ENCODE results near the gene METTL8. TPM values are rescaled to one million over a fixed set of nuclear protein-coding genes. Genes with fewer than 3 reads are reported as not detected.

Gene METTL8
- total RNA-seq, 1 donor from 2014 or later: 6.7 TPM

DNA sequence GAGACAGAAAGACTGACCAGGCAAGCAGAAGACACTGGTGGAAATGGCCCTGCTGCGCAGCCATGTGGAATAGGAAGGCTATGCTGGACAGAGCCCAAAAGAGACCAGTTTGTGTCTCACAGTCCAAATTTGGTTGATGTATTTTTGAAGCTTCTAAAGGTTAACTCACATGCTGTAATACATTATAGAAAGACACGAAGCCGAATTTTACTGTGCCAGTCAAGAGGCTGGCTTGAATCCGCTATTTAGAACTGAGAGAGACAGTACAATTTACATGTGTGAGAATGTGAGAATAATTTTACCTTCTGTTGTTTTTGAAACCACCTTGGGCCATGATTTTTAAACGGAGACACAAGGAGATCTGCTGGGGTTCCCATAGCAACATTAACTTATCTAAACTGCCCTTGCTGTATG is 113.6 kb downstream of the METTL8 start:
- no peaks in the 10 kb centered on the region for H3K9me3 ChIP-seq
- intact Hi-C loops (cut with DNase I): no loop called here
- H3K4me3 ChIP-seq: no peak overlapping the region
- no peaks in the 10 kb centered on the region for H3K27me3 ChIP-seq
- no peaks in the 10 kb centered on the region for H3K36me3 ChIP-seq
- TF ChIP-seq, protein P1, sequence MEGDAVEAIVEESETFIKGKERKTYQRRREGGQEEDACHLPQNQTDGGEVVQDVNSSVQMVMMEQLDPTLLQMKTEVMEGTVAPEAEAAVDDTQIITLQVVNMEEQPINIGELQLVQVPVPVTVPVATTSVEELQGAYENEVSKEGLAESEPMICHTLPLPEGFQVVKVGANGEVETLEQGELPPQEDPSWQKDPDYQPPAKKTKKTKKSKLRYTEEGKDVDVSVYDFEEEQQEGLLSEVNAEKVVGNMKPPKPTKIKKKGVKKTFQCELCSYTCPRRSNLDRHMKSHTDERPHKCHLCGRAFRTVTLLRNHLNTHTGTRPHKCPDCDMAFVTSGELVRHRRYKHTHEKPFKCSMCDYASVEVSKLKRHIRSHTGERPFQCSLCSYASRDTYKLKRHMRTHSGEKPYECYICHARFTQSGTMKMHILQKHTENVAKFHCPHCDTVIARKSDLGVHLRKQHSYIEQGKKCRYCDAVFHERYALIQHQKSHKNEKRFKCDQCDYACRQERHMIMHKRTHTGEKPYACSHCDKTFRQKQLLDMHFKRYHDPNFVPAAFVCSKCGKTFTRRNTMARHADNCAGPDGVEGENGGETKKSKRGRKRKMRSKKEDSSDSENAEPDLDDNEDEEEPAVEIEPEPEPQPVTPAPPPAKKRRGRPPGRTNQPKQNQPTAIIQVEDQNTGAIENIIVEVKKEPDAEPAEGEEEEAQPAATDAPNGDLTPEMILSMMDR (IDR thresholded peaks at IDR 0.05): no peak
- no peak overlapping the region for H3K27ac ChIP-seq
- peaks cover 0 to 8% of the 10 kb centered on the region in 2 donors for H3K4me1 ChIP-seq
- no peak for DNase-seq (ENCODE audit: low spot score in 2 of 2)

DNA sequence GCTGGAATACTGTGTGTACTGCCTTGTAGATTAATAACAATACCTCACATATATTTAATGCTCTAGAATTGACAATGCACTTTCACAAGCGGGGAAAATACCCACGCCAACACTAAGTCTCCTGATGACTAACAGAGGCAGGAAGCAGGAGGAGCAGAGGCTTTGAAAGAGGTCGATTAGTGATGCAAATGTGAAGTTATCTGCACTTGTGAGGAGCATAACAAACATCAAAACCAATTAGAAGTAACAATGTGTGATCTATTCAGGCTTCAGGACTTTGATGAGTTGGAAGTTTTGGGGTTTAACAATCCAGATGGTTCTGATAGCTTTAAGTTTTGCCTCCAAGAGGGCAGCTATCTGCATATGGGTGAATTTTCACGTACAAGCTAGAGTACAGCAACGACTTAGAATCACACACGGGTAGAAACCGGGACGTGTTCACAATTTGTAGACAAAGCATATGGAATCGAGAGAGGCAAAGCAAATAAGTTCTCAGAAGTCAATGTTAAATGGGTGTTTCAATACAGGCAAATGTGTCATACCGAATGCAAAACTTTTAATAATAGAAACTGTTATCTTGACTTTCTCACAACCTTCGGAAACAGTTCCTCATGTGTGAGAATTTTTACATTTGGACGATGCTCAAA is 114.5 kb downstream of the METTL8 start:
- Histone ChIP-seq H3K27me3 (no peaks in the 10 kb centered on the region), H3K4me3 (no peak overlapping the region), H3K9me3 (no peaks in the 10 kb centered on the region), H3K4me1 (peaks cover 0 to 8% of the 10 kb centered on the region in 2 donors), H3K36me3 (no peaks in the 10 kb centered on the region), H3K27ac (peak overlapping the region; percentile 25 to 29)
- TF ChIP-seq, protein P1 (IDR thresholded peaks at IDR 0.05): no peak
- intact Hi-C loops (cut with DNase I): no loop called here
- no peak for DNase-seq (ENCODE audit: low spot score in 2 of 2)

DNA sequence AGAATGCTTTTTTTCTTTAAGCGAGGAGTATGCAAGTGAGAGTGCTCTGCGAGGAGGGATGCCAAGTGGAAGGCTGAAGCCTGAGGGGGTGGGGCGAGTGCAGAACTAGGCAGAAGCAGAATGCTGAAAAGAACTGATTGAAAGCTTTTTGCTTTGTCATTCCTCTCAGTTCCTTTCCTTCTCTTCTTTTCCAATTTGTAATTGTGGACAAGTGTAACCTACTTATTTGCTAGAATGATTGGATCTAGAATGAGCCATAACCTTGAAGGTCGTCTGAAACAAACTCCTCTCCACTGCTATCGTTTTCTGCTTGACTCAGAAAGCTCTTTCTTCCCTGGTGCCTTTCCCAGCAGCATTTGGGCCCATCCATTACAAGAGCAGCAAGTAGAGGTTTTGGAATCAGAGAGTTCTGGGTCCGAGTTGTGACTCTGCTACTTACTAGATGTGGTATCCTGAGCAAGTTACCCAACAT is 115.3 kb downstream of the METTL8 start:
- Histone ChIP-seq H3K27me3 (no peaks in the 10 kb centered on the region), H3K36me3 (no peaks in the 10 kb centered on the region), H3K9me3 (no peaks in the 10 kb centered on the region), H3K4me3 (no peak overlapping the region), H3K4me1 (peaks cover 0 to 8% of the 10 kb centered on the region in 2 donors), H3K27ac (peak overlapping the region in 1 of 2 donors; percentile 25)
- TF ChIP-seq, protein P1 (IDR thresholded peaks at IDR 0.05): no peak
- intact Hi-C loops (cut with DNase I): no loop called here
- DNase-seq (ENCODE audit: low spot score in 2 of 2): no peak

DNA sequence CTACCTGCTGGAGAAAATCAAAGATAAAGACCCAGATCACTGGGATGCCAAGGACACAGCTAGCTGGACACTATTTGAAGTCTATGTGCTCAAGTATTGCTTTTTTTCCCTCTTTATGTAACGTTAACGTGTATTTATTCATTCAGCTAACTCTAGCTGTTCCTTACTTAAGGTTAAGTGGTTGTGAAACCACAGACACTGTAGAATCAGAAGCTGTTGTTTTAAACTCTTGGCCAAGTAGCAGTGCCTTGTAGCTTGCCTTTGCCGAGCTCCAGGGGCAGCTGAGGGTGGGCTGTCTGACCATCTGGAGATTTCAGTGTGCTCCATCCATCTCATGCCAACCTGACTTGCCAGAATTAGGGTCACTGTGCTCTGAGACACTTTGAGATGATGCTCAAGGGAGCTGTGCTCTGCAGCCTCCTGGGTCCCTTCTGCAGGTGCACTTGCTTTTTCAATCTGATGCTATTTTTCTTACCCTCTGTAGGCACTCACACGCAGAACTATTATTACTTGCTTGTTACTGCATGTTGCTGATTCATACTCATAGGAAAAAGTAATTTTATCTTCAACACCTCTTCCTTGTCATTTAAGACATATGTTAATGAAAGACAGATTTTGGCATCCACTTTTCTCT is 116.2 kb downstream of the METTL8 start:
- intact Hi-C loops (cut with DNase I): no loop called here
- no peaks in the 10 kb centered on the region for H3K9me3 ChIP-seq
- TF ChIP-seq, protein P1 (IDR thresholded peaks at IDR 0.05): no peak
- H3K27ac ChIP-seq: no peak overlapping the region
- H3K27me3 ChIP-seq: no peaks in the 10 kb centered on the region
- no peaks in the 10 kb centered on the region for H3K36me3 ChIP-seq
- H3K4me1 ChIP-seq: peaks cover 0 to 8% of the 10 kb centered on the region in 2 donors
- no peak for DNase-seq (ENCODE audit: low spot score in 2 of 2)
- no peak overlapping the region for H3K4me3 ChIP-seq

DNA sequence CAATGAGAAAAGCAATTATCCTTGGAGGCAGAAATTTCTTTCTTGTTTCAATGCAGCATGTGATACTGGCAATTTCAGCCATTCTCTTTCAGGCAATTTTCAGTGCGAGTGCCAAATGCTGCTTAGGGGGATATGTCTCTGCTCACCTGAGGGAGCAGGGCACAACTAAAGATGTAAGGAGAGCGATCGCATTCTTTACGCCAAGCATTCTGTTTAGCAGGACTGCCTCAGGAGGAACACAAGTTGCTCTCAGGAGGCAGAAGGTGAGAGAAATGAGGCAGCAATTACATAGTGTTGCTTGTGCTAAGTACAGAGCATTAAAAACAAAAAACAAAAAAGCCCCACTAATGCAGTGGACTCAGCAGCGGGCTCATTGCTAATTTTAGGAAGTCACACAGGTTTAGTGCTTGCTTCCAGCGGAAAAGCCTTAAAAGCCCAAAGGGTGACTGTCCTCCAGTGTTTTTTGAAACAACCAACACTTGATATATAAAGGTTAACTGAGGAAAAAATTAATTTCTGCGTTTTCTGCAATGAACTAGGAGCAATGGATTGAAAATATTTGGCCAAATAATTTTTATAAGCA is 116.9 kb downstream of the METTL8 start:
- TF ChIP-seq, protein P1 (IDR thresholded peaks at IDR 0.05): no peak
- Histone ChIP-seq H3K27ac (no peak overlapping the region), H3K27me3 (no peaks in the 10 kb centered on the region)

More for the DNA sequence above, 116.9 kb downstream of the METTL8 start:
- H3K4me3 ChIP-seq: no peak overlapping the region
- no peak for DNase-seq (ENCODE audit: low spot score in 2 of 2)
- peaks cover 0 to 4% of the 10 kb centered on the region in 2 donors for H3K36me3 ChIP-seq
- intact Hi-C loops (cut with DNase I): no loop called here
- peaks cover 0 to 8% of the 10 kb centered on the region in 2 donors for H3K4me1 ChIP-seq
- H3K9me3 ChIP-seq: peaks cover 0 to 6% of the 10 kb centered on the region in 2 donors
